ENCODE data around the gene TMEM150A.

DNA sequence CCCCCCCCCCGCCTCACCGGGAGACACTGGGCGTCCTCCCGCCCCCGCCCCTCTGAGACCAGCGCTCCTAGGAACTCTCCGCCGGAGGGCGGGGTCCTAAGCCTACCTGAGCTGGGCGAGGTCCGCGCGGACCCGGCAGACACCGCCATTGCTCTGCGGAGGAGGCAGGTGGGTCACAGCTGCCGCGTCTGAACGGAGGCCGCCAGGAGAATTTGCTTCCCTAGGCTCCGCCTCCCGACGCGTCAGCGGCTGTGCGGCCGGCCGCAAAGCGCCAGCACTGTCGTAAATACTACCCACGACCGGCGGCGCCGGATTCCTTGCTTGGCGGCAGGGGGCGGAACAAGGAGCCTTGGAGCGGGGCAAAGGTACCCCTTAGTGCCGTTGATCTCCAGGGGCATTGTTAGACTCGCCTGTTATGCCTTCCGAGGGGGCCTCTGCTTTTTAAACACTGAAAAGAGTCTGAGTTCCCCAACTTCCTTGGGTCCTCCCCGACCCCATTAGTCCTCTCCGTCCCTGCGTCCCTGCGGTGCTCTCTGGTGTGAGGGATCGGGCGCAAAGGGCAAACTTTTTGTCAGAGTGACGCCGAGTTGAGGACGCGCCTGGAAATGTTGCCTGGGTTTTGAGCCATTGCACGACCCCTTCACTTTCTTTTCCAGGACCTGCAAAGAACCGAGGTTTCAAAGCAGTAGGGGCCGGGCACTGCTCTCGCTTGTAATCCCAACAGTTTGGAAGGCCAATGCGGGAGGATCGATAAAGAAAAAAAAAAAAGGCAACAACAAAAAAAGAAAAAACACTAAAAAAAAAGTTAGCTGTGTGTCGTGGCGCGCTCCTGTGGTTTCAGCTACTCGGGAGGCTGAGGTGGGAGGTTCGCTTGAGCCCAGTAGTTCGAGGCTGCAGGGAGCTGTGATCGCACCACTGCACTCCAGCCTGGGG is 41.0 kb downstream of the TMEM150A start, which contains the start of gene GGCX:
- TF ChIP-seq GATA2 (IDR thresholded peaks at IDR 0.05; ENCODE audit: low read depth, low read length) (no peak), GATA3 (IDR thresholded peaks at IDR 0.05; ENCODE audit: low read depth, low read length) (no peak)
